ENCODE data around the gene NCKAP1.
"Not testable (repeated sequence)": the region's sequence is repeated elsewhere in the genome, so short reads cannot be mapped to it uniquely, and the experiment has no call there.

NCKAP1 gene

DNA sequence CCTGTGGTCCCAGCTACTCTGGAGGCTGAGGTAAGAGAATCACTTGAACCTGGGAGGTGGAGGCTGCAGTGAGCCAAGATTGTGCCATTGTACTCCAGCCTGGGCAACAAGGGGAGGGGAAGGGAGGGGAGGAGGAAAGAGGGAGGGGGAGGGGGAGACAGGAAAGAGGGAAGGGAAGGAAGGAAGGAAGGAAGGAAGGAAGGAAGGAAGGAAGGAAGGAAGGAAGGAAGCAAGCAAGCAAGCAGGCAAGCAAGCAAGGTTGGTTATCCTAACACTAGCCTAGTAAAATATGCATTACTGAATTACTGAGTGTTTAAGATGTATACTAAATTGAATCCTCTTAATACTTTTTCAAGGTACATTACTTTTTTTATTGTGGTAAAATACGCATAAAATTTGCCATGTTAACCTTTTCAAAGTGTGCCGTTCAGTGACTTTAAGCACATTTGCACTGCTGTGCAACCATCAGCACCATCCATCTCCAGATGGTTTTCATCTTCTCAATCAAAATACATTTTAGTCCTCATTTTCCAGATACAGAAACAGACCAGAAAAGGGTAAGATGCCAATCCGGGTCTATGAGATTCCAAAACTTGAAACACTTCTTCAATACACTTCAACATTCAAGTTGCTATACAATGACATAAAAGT, 28.9 kb downstream of the NCKAP1 start:
- DNase-seq (ENCODE audit: low read depth) = no peak

GRCh38 chr2:183001948-183002347, 36.3 kb downstream of the NCKAP1 start:
- no peak for DNase-seq (ENCODE audit: low read depth)

DNA sequence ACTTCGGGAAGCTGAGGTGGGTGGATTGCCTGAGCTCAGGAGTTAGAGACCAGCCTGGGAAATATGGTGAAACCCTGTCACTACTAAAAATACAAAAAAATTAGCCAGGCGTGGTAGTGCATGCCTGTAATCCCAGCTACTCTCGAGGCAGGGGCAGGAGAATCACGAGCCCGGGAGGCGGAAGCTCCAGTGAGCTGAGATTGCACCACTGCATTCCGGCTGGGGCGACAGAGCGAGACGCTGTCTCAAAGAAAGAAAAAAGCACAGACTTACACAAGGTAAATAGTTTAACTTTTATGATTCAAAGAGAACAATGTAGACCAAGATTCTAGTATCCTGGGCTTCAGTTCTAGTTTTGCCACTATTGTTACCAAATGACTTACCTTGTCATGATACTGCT, 37.4 kb downstream of the NCKAP1 start:
- DNase-seq (ENCODE audit: low read depth) = no peak

GRCh38 chr2:182999348-183000028, 38.8 kb downstream of the NCKAP1 start:
- DNase-seq (ENCODE audit: low read depth) = no peak

GRCh38 chr2:182994228-182994912, 43.9 kb downstream of the NCKAP1 start:
- DNase-seq (ENCODE audit: low read depth) = no peak

- no peak for DNase-seq (ENCODE audit: low read depth)
Observed at GRCh38 chr2:182982941-182983340, 55.3 kb downstream of the NCKAP1 start.

- DNase-seq (ENCODE audit: low read depth) = not testable (repeated sequence)
Observed at GRCh38 chr2:182981475-182981874, 56.8 kb downstream of the NCKAP1 start.

DNA sequence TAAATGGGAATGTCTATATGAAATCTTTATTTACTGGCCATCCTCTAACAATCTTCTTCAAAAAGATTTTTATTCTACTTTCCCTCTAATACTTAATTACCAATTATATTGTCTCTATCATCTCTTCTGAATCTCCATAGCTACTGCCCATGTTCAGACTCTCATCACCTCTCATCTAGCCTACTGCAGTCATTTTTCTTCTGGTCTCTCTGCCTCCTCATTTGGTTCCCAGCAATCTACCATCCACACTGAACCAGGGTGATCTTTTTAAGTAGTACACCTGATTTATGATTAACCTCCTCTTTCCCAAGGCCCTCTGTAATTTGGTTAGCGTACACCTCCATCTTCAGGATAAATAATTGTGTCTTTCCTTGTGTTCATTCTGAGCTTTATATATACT, 57.6 kb downstream of the NCKAP1 start:
- DNase-seq (ENCODE audit: low read depth) = no peak

- no peak for DNase-seq (ENCODE audit: low read depth)
Observed at GRCh38 chr2:182980115-182980514, 58.1 kb downstream of the NCKAP1 start.

GRCh38 chr2:182977463-182977862, 60.8 kb downstream of the NCKAP1 start:
- no peak for DNase-seq (ENCODE audit: low read depth)

DNA sequence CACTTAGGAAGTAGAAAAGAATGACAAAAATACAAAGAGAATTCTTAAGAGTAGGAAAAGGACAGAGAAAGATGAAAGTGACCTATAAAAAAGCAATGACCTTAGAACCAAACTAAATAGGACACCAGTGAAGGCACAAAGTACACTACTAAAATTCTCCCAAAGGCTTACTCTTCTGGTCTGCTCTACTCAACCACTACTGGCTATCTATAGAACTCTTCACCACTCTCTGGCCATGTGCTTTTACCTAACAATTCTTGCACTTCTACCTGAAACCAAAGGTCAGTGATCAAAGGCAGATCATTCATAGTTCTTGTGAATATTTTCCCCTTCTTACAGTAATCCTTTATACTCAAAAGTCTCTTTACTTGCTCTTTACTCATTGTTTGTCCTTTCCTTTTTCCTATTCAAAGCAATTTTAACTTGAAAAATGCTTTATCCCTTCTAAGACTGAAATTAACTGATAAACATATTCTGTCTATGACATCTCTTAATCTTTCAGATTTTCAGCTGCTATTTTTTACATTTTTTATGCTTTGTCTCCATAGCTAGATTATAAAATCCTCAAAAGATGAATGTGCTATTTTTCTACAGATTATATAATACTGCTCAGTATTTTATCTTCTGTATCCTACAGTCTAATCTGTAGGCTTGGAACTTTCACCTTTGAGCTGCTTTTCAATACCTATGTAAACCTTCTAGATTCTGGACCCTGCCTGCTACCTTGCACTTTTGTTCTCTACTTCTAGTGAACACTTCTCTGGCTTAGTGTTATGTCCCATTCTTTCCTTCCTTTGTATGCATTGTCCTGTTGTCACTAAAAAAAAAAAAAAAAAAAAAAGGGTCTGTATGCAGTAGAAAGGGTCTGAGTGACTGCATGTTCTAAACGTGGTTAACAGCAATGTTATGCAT, 64.6 kb downstream of the NCKAP1 start:
- no peak for DNase-seq (ENCODE audit: low read depth)

GRCh38 chr2:182972548-182972942, 65.7 kb downstream of the NCKAP1 start:
- no peak for DNase-seq (ENCODE audit: low read depth)

GRCh38 chr2:182971820-182972547, 66.3 kb downstream of the NCKAP1 start:
- DNase-seq (ENCODE audit: low read depth) = no peak

DNA sequence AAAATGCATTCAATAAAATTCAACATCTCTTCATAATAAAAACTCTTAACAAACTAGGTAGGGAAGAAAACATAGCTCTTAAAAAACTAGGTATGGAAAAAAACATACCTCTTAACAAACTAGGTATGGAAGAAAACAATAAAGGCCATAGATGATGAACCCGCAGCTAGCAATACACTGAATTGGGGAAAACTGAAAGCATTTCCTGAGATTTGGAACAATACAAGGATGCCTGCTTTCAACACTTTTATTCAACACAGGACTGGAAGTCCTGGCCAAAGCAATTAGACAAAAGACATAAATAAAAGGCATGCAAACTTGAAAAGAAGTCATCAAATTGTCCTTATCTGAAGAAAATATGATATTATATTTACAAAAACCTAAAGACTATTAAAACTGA, 67.8 kb downstream of the NCKAP1 start:
- DNase-seq (ENCODE audit: low read depth) = no peak

GRCh38 chr2:182968493-182968892, 69.8 kb downstream of the NCKAP1 start:
- no peak for DNase-seq (ENCODE audit: low read depth)

DNA sequence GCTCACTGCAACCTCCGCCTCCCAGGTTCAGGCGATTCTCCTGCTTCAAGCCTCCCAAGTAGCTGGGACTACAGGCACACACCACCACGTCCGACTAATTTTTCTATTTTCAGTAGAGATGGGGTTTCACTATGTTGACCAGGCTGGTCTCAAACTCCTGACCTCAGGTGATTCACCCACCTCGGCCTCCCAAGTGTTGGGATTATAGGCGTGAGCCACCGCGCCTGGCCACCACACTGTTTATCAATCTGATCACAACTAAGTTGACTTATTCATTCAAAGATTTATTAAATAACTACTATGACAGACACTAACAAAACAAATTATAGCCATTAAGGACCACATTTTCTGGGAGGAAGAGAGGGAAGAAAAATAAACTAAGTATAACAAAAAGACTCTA, 71.9 kb downstream of the NCKAP1 start:
- DNase-seq (ENCODE audit: low read depth) = not testable (repeated sequence)

DNA sequence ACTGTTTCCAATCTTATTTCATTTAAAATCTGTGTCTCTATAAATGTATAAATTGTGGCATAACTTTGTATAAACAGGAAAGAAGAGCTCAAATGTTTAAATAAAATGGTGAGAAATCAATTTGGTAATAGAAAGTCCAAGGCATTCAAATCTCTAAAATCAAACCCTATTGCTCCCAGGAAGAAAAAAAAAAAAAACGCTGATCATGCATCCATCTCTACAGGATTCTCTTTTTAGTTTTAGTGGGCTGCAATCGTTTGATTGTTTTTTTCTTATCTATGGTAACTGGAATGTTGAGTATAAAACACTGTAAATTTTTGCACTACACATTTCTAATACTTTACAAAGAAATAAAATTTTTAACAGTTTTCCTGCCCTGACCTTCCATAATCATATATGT, 75.6 kb downstream of the NCKAP1 start:
- no peak for DNase-seq (ENCODE audit: low read depth)

GRCh38 chr2:182960869-182961268, 77.4 kb downstream of the NCKAP1 start:
- not testable (repeated sequence) for DNase-seq (ENCODE audit: low read depth)

- no peak for DNase-seq (ENCODE audit: low read depth)
Observed at GRCh38 chr2:182954789-182955188, 83.5 kb downstream of the NCKAP1 start.

DNA sequence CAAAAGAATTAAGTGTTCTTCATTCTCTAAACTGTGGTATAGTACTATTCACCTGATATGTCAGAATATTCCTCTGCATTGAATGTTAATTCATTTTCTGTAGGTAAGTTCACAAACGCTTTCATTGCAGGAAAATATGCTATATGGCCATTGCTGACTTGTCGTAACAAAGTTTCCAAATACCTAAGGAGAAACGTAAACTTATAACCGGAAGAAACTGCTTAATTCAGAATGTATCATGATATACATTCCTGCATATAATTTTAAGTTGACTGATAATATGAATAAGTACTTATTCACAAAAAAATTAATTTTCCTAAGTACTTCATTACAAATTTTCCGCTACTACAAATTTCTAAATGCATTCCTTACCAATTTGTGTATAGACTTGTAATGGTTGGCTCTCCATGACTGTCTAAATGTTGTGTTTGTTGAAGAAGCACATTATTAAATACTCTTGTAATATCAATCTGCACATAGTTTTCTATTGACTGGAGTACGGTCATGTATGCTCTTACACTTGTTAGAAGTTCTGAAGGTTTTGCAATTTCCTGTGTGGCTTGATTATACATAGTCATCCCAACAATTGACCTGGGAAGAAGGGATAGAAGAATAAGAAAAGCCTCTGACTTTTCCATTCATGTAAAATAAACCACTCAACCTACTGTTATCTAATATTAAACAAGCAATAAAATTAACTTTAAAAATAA, 85.4 kb downstream of the NCKAP1 start:
- no peak for DNase-seq (ENCODE audit: low read depth)
